Motor neuron (in vitro differentiated cells): ENCODE results near the gene CALML6. TPM values are rescaled to one million over a fixed set of nuclear protein-coding genes. Genes with fewer than 3 reads are reported as not detected.

Source experiments
- ATAC-seq, 8 experiments: fragments of 200-7000 bp; cut with Tn5 transposase; replicated peaks in 6 of 8; 2 replicates each; pipeline ENCODE4 v1.8.0; 2021; ENCODE audit warnings: mild to moderate bottlenecking in 8 of 8, moderate library complexity in 8 of 8
- H3K27ac ChIP-seq, 2 donors: fragments of 250-450 bp; sonication (Bioruptor Pico); 2 replicates each; pipeline ENCODE4 v1.9.0; 2021; ENCODE audit warnings: antibody characterized with exemption in 2 of 2, mild to moderate bottlenecking in 2 of 2, moderate library complexity in 1 of 2
- H3K4me1 ChIP-seq, 2 donors: fragments of 250-450 bp; sonication (Bioruptor Pico); replicated peaks in 1 of 2; 2 replicates each; pipeline ENCODE4 v1.6.1; 2021; ENCODE audit warnings: antibody characterized with exemption in 2 of 2, mild to moderate bottlenecking in 2 of 2, moderate library complexity in 1 of 2
- H3K4me3 ChIP-seq, 5 donors: fragments of 250-450 bp; sonication (Bioruptor Pico); 2 replicates each; pipeline ENCODE4 v1.9.0; 2021; ENCODE audit warnings: antibody characterized with exemption in 5 of 5, mild to moderate bottlenecking in 5 of 5, moderate library complexity in 4 of 5
- WGBS, 10 experiments: fragments of 450-650 bp; shearing (Covaris generic); methylation state at CpG; one replicate each; pipeline ENCODE4 v1.0.0; 2022; 5-methylcytosine and 5-hydroxymethylcytosine counted together
- in situ Hi-C, 9 experiments: fragments of 400-800 bp; cut with MboI; loops; one replicate each; pipeline ENCODE4 v1.15.0; 2021; ENCODE audit warnings: low sequenced_read_pairs in 9 of 9, low pct_unique_long_range_greater_than_20kb in 2 of 9; ENCODE audit not compliant: unreplicated experiment in 9 of 9
- total RNA-seq, 8 experiments: library from RNA; unstranded; fragments of 300-600 nt; gene quantifications; 2 replicates each; pipeline versions ENCODE4 v1.2.3 to v1.2.4, GENCODE V29; 2022

Gene CALML6
- total RNA-seq, 8 experiments from 2014 or later, result 0.22 to 1.9 (median 0.70) TPM

- peaks cover 30% of the 10 kb centered on the region in 2 donors for H3K4me1 ChIP-seq
- no peak overlapping the region for H3K4me3 ChIP-seq
- 13 to 80% (median 47%) methylated on average over 1 to 9 of the region's 14 CpGs; no CpG with 5 or more reads in 3 of the 10 experiments for WGBS, 10 experiments
- peak overlapping the region in 1 of 2 donors; percentile 37 for H3K27ac ChIP-seq
- in situ Hi-C loops, result no loop called here
- peak in 2 of 8 experiments; percentile 2 to 12 for ATAC-seq
Observed at GRCh38 chr1:1894354-1895059, 20.6 kb upstream of the CALML6 start.

- H3K27ac ChIP-seq, result peak overlapping the region in 1 of 2 donors; percentile 37
- WGBS, 10 experiments, result 0 to 53% (median 32%) methylated on average over 1 to 9 of the region's 10 CpGs; no CpG with 5 or more reads in 2 of the 10 experiments
- no peak overlapping the region for H3K4me3 ChIP-seq
- in situ Hi-C loops, result no loop called here
- no peak for ATAC-seq
- peaks cover 30% of the 10 kb centered on the region in 2 donors for H3K4me1 ChIP-seq
Observed at GRCh38 chr1:1895060-1895418, 20.0 kb upstream of the CALML6 start.

GRCh38 chr1:1895456-1896336 is 19.4 kb upstream of the CALML6 start:
- Histone ChIP-seq H3K27ac (no peak overlapping the region), H3K4me3 (no peak overlapping the region), H3K4me1 (peaks cover 30% of the 10 kb centered on the region in 2 donors)
- 0 to 97% (median 68%) methylated on average over 1 to 6 of the region's 14 CpGs; no CpG with 5 or more reads in 3 of the 10 experiments for WGBS, 10 experiments
- no peak for ATAC-seq
- in situ Hi-C loops, result no loop called here

- in situ Hi-C loops, result no loop called here
- 47 to 100% (median 84%) methylated on average over 1 to 6 of the region's 6 CpGs; no CpG with 5 or more reads in 1 of the 10 experiments for WGBS, 10 experiments
- ATAC-seq, result no peak
- H3K4me1 ChIP-seq, result peaks cover 14 to 20% of the 10 kb centered on the region in 2 donors
- H3K4me3 ChIP-seq, result no peak overlapping the region
- H3K27ac ChIP-seq, result no peak overlapping the region
Observed at GRCh38 chr1:1898246-1898933, 16.7 kb upstream of the CALML6 start.

- Histone ChIP-seq H3K4me1 (peaks cover 10 to 14% of the 10 kb centered on the region in 2 donors), H3K27ac (no peak overlapping the region), H3K4me3 (no peak overlapping the region)
- in situ Hi-C loops, result no loop called here
- ATAC-seq, result peak in 2 of 8 experiments; percentile 4 to 18
- 38 to 87% (median 54%) methylated on average over 2 to 8 of the region's 16 CpGs; no CpG with 5 or more reads in 5 of the 10 experiments for WGBS, 10 experiments
Observed at GRCh38 chr1:1899266-1899966, 15.6 kb upstream of the CALML6 start.

GRCh38 chr1:1899967-1900327 is 15.1 kb upstream of the CALML6 start:
- peaks cover 5 to 9% of the 10 kb centered on the region in 2 donors for H3K4me1 ChIP-seq
- no peak overlapping the region for H3K4me3 ChIP-seq
- H3K27ac ChIP-seq, result no peak overlapping the region
- in situ Hi-C loops, result loop anchor here in 1 of 9 experiments (25.0 kb wide), 1 partner anchor 138 kb away; no protein-coding TSS in a partner anchor
- 80 to 98% (median 91%) methylated on average over 1 to 9 of the region's 9 CpGs; no CpG with 5 or more reads in 4 of the 10 experiments for WGBS, 10 experiments
- no peak for ATAC-seq

GRCh38 chr1:1900883-1901640 is 14.0 kb upstream of the CALML6 start:
- WGBS, 10 experiments, result 73 to 90% (median 80%) methylated on average over 2 to 14 of the region's 14 CpGs; no CpG with 5 or more reads in 1 of the 10 experiments

GRCh38 chr1:1901641-1902294 is 13.3 kb upstream of the CALML6 start:
- in situ Hi-C loops, result loop anchor here in 1 of 9 experiments (25.0 kb wide), 1 partner anchor 139 kb away; no protein-coding TSS in a partner anchor
- no peak overlapping the region for H3K4me3 ChIP-seq
- WGBS, 10 experiments, result 96 to 100% methylated on average over 1 to 5 of the region's 13 CpGs; no CpG with 5 or more reads in 8 of the 10 experiments
- H3K27ac ChIP-seq, result no peak overlapping the region
- no peak for ATAC-seq
- H3K4me1 ChIP-seq, result peaks cover 11 to 13% of the 10 kb centered on the region in 2 donors

More at GRCh38 chr1:1900883-1901640, 14.0 kb upstream of the CALML6 start:
- Histone ChIP-seq H3K4me3 (no peak overlapping the region), H3K27ac (no peak overlapping the region), H3K4me1 (peaks cover 4 to 8% of the 10 kb centered on the region in 2 donors)
- ATAC-seq, result no peak
- in situ Hi-C loops, result loop anchor here in 1 of 9 experiments (25.0 kb wide), 1 partner anchor 139 kb away; no protein-coding TSS in a partner anchor

- Histone ChIP-seq H3K27ac (no peak overlapping the region), H3K4me1 (peaks cover 23 to 25% of the 10 kb centered on the region in 2 donors), H3K4me3 (no peak overlapping the region)
- 78 to 100% (median 89%) methylated on average over 2 to 12 of the region's 12 CpGs; no CpG with 5 or more reads in 2 of the 10 experiments for WGBS, 10 experiments
- in situ Hi-C loops, result loop anchor here in 1 of 9 experiments (25.0 kb wide), 1 partner anchor 141 kb away; no protein-coding TSS in a partner anchor
- ATAC-seq, result no peak
Observed at GRCh38 chr1:1903224-1903623, 11.8 kb upstream of the CALML6 start.

- peak; percentile 62 to 86 (median 76) for ATAC-seq
- H3K4me1 ChIP-seq, result peaks cover 27 to 31% of the 10 kb centered on the region in 2 donors
- WGBS, 10 experiments, result 0 to 19% (median 8%) methylated on average over 5 to 10 of the region's 15 CpGs; no CpG with 5 or more reads in 3 of the 10 experiments
- no peak overlapping the region for H3K4me3 ChIP-seq
- in situ Hi-C loops, result loop anchor here in 1 of 9 experiments (25.0 kb wide), 1 partner anchor 144 kb away; no protein-coding TSS in a partner anchor
- H3K27ac ChIP-seq, result peak overlapping the region; percentile 68 to 82
Observed at GRCh38 chr1:1906185-1907097, 8.6 kb upstream of the CALML6 start.
